ENCODE data around the gene CLDND2.

GRCh38 chr19:51357952-51358351 is 10.9 kb downstream of the CLDND2 start:
- TF ChIP-seq CTCF (IDR thresholded peaks at IDR 0.05) (no peak), EZH2 (IDR thresholded peaks at IDR 0.05) (no peak), EZH2phosphoT487 (IDR thresholded peaks at IDR 0.05) (no peak)

Measured in neural progenitor cell (in vitro differentiated cells).